CD4-positive, CD25-positive, alpha-beta regulatory T cell (primary cell): Measurements from ENCODE around the gene KLF5. TPM values are rescaled to one million over a fixed set of nuclear protein-coding genes. Genes with fewer than 3 reads are reported as not detected.
"Not testable (repeated sequence)": the region's sequence is repeated elsewhere in the genome, so short reads cannot be mapped to it uniquely, and the experiment has no call there.

Experiments
- ATAC-seq, 2 donors: fragments of 150-1000 bp; cut with Tn5 transposase; one replicate each; pipeline ENCODE4 v1.10.0; 2021; ENCODE audit warnings: low read depth in 2 of 2, moderate number of reproducible peaks in 2 of 2, moderate library complexity in 1 of 2
- DNase-seq, 3 donors: peaks; one replicate each; pipeline versions ENCODE4 v3.0.0 to v3.0.0-alpha.2; 2012 to 2022; ENCODE audit warnings: mixed read lengths in 1 of 3
- H3K27ac ChIP-seq: one replicate; pipeline ENCODE4 v1.7.0; 2013; ENCODE audit warnings: mild to moderate bottlenecking, low read length; ENCODE audit not compliant: insufficient read depth, poor library complexity, severe bottlenecking
- H3K27me3 ChIP-seq: one replicate; pipeline ENCODE4 v1.7.0; 2013; ENCODE audit warnings: low read length; ENCODE audit not compliant: control insufficient read depth, insufficient read depth
- H3K36me3 ChIP-seq: one replicate; pipeline ENCODE4 v1.7.0; 2013; ENCODE audit warnings: mild to moderate bottlenecking, low read length, moderate library complexity; ENCODE audit not compliant: control insufficient read depth, insufficient read depth
- H3K4me1 ChIP-seq: 2 replicates; pipeline ENCODE4 v1.7.0; 2013; ENCODE audit warnings: mild to moderate bottlenecking, low read length; ENCODE audit not compliant: insufficient read depth, control insufficient read depth, poor library complexity, severe bottlenecking
- H3K4me3 ChIP-seq: one replicate; pipeline ENCODE4 v1.7.0; 2013; ENCODE audit warnings: low read depth, mild to moderate bottlenecking, low read length, moderate library complexity
- H3K9me3 ChIP-seq, 2 experiments: 1 replicate in 1 of 2; 2 replicates in 1 of 2; pipeline ENCODE4 v1.7.0; 2013; ENCODE audit warnings: low read length in 2 of 2, mild to moderate bottlenecking in 1 of 2, moderate library complexity in 1 of 2; ENCODE audit not compliant: control insufficient read depth in 2 of 2
- H3K27ac Mint-ChIP-seq, 3 donors: one replicate each; pipeline ENCODE4 v1.8.0; 2020 to 2022; ENCODE audit warnings: mild to moderate bottlenecking in 3 of 3, mixed read lengths in 3 of 3, moderate library complexity in 2 of 3
- H3K27me3 Mint-ChIP-seq: one replicate; pipeline ENCODE4 v1.8.0; 2022; ENCODE audit warnings: mild to moderate bottlenecking, mixed read lengths
- H3K36me3 Mint-ChIP-seq: one replicate; pipeline ENCODE4 v1.8.0; 2020; ENCODE audit warnings: mixed read lengths
- H3K4me1 Mint-ChIP-seq, 4 donors: one replicate each; pipeline ENCODE4 v1.8.0; 2020 to 2022; ENCODE audit warnings: mixed read lengths in 4 of 4, mild to moderate bottlenecking in 1 of 4
- H3K4me3 Mint-ChIP-seq, 4 donors: one replicate each; pipeline ENCODE4 v1.8.0; 2020 to 2022; ENCODE audit warnings: mild to moderate bottlenecking in 4 of 4, mixed read lengths in 4 of 4, moderate library complexity in 3 of 4
- H3K9me3 Mint-ChIP-seq, 7 donors: one replicate each; pipeline ENCODE4 v1.8.0; 2020 to 2022; ENCODE audit warnings: mixed read lengths in 7 of 7, mild to moderate bottlenecking in 3 of 7, moderate library complexity in 2 of 7
- polyA plus RNA-seq, 4 donors: library from polyadenylated mRNA; unstranded; fragments of 300-500 nt; fragmentation: Illumina TruSeq; gene quantifications; one replicate each; pipeline ENCODE4 v1.2.3, GENCODE V29; 2021
- total RNA-seq: library from RNA; stranded (reverse); gene quantifications from one replicate; pipeline ENCODE4 v1.2.3, GENCODE V29; 2022

KLF5 gene
- total and polyA plus RNA-seq, 5 donors from 2014 or later: 0.30 to 3.5 (median 0.52) TPM; not detected in 1

GRCh38 chr13:73036566-73036965 is 22.2 kb upstream of the KLF5 start:
- no peak overlapping the region for H3K4me3 ChIP-seq
- H3K9me3 ChIP-seq: no peaks in the 10 kb centered on the region
- Mint-ChIP-seq H3K4me3 (no peak overlapping the region), H3K36me3 (no peaks in the 10 kb centered on the region), H3K4me1 (no peaks in the 10 kb centered on the region), H3K27me3 (no peaks in the 10 kb centered on the region), H3K9me3 (no peaks in the 10 kb centered on the region), H3K27ac (no peak overlapping the region)
- no peaks in the 10 kb centered on the region for H3K27me3 ChIP-seq
- DNase-seq (no peak), ATAC-seq (no peak)
- H3K4me1 ChIP-seq: no peaks in the 10 kb centered on the region
- H3K27ac ChIP-seq: no peak overlapping the region
- H3K36me3 ChIP-seq: no peaks in the 10 kb centered on the region

- Histone ChIP-seq H3K4me3 (no peak overlapping the region), H3K27me3 (no peaks in the 10 kb centered on the region), H3K9me3 (no peaks in the 10 kb centered on the region), H3K27ac (no peak overlapping the region), H3K36me3 (no peaks in the 10 kb centered on the region), H3K4me1 (no peaks in the 10 kb centered on the region)
- H3K27ac Mint-ChIP-seq: no peak overlapping the region
- no peaks in the 10 kb centered on the region for H3K36me3 Mint-ChIP-seq
- H3K9me3 Mint-ChIP-seq: no peaks in the 10 kb centered on the region
- DNase-seq (no peak), ATAC-seq (no peak)
- H3K27me3 Mint-ChIP-seq: no peaks in the 10 kb centered on the region
- no peaks in the 10 kb centered on the region for H3K4me1 Mint-ChIP-seq
- no peak overlapping the region for H3K4me3 Mint-ChIP-seq
Measured at GRCh38 chr13:73038064-73038463, 20.7 kb upstream of the KLF5 start.

GRCh38 chr13:73039201-73040108 is 19.4 kb upstream of the KLF5 start:
- H3K9me3 Mint-ChIP-seq: no peaks in the 10 kb centered on the region
- no peak overlapping the region for H3K27ac ChIP-seq
- H3K4me3 ChIP-seq: no peak overlapping the region
- no peaks in the 10 kb centered on the region for H3K4me1 ChIP-seq
- H3K9me3 ChIP-seq: no peaks in the 10 kb centered on the region
- H3K27ac Mint-ChIP-seq: no peak overlapping the region
- no peaks in the 10 kb centered on the region for H3K27me3 ChIP-seq
- H3K27me3 Mint-ChIP-seq: peaks cover 5% of the 10 kb centered on the region
- no peaks in the 10 kb centered on the region for H3K36me3 Mint-ChIP-seq
- no peak overlapping the region for H3K4me3 Mint-ChIP-seq
- no peaks in the 10 kb centered on the region for H3K4me1 Mint-ChIP-seq
- H3K36me3 ChIP-seq: no peaks in the 10 kb centered on the region
- DNase-seq (no peak), ATAC-seq (no peak)

GRCh38 chr13:73040484-73040883 is 18.3 kb upstream of the KLF5 start:
- no peaks in the 10 kb centered on the region for H3K27me3 ChIP-seq
- H3K36me3 ChIP-seq: no peaks in the 10 kb centered on the region
- DNase-seq: no peak
- H3K27me3 Mint-ChIP-seq: peaks cover 5% of the 10 kb centered on the region
- H3K4me3 Mint-ChIP-seq: no peak overlapping the region
- H3K36me3 Mint-ChIP-seq: no peaks in the 10 kb centered on the region
- no peak overlapping the region for H3K27ac Mint-ChIP-seq
- no peak overlapping the region for H3K4me3 ChIP-seq
- H3K4me1 Mint-ChIP-seq: no peaks in the 10 kb centered on the region
- no peaks in the 10 kb centered on the region for H3K9me3 Mint-ChIP-seq
- no peaks in the 10 kb centered on the region for H3K4me1 ChIP-seq
- no peak for ATAC-seq
- H3K9me3 ChIP-seq: no peaks in the 10 kb centered on the region
- H3K27ac ChIP-seq: no peak overlapping the region

- H3K36me3 Mint-ChIP-seq: no peaks in the 10 kb centered on the region
- no peak for ATAC-seq
- no peak overlapping the region for H3K27ac Mint-ChIP-seq
- no peak for DNase-seq
- no peaks in the 10 kb centered on the region for H3K9me3 Mint-ChIP-seq
- peaks cover 5% of the 10 kb centered on the region for H3K27me3 Mint-ChIP-seq
- no peaks in the 10 kb centered on the region for H3K27me3 ChIP-seq
- H3K4me3 Mint-ChIP-seq: no peak overlapping the region
- no peaks in the 10 kb centered on the region for H3K4me1 Mint-ChIP-seq
- H3K4me1 ChIP-seq: no peaks in the 10 kb centered on the region
- H3K4me3 ChIP-seq: no peak overlapping the region
- H3K27ac ChIP-seq: no peak overlapping the region
- no peaks in the 10 kb centered on the region for H3K9me3 ChIP-seq
- H3K36me3 ChIP-seq: no peaks in the 10 kb centered on the region
Measured at GRCh38 chr13:73040968-73041596, 17.7 kb upstream of the KLF5 start.

- H3K4me3 Mint-ChIP-seq: no peak overlapping the region
- H3K27ac Mint-ChIP-seq: no peak overlapping the region
- no peak for ATAC-seq
- Histone ChIP-seq H3K27me3 (no peaks in the 10 kb centered on the region), H3K4me1 (no peaks in the 10 kb centered on the region), H3K9me3 (no peaks in the 10 kb centered on the region), H3K4me3 (no peak overlapping the region), H3K27ac (no peak overlapping the region), H3K36me3 (no peaks in the 10 kb centered on the region)
- H3K9me3 Mint-ChIP-seq: no peaks in the 10 kb centered on the region
- DNase-seq: no peak
- peaks cover 11% of the 10 kb centered on the region for H3K27me3 Mint-ChIP-seq
- no peaks in the 10 kb centered on the region for H3K4me1 Mint-ChIP-seq
- no peaks in the 10 kb centered on the region for H3K36me3 Mint-ChIP-seq
Measured at GRCh38 chr13:73045031-73045430, 13.8 kb upstream of the KLF5 start.

- H3K4me1 Mint-ChIP-seq, H3K4me3 ChIP-seq, H3K27ac ChIP-seq, H3K9me3 Mint-ChIP-seq, ATAC-seq, H3K27ac Mint-ChIP-seq, H3K4me3 Mint-ChIP-seq, H3K36me3 ChIP-seq, H3K27me3 ChIP-seq, H3K9me3 ChIP-seq, DNase-seq, H3K36me3 Mint-ChIP-seq, H3K4me1 ChIP-seq: not testable (repeated sequence)
- peaks cover 20% of the 10 kb centered on the region for H3K27me3 Mint-ChIP-seq
Measured at GRCh38 chr13:73048615-73049014, 10.2 kb upstream of the KLF5 start.

- H3K4me1 ChIP-seq: peaks cover 10% of the 10 kb centered on the region
- no peaks in the 10 kb centered on the region for H3K36me3 Mint-ChIP-seq
- no peak overlapping the region for H3K4me3 ChIP-seq
- H3K36me3 ChIP-seq: no peaks in the 10 kb centered on the region
- peaks cover 28% of the 10 kb centered on the region for H3K27me3 ChIP-seq
- ATAC-seq (no peak), DNase-seq (no peak)
- no peak overlapping the region for H3K4me3 Mint-ChIP-seq
- H3K27me3 Mint-ChIP-seq: peaks cover 55% of the 10 kb centered on the region
- H3K9me3 ChIP-seq: no peaks in the 10 kb centered on the region
- H3K27ac ChIP-seq: no peak overlapping the region
- H3K9me3 Mint-ChIP-seq: peaks cover 0 to 2% (median 0%) of the 10 kb centered on the region in 7 donors
- no peak overlapping the region for H3K27ac Mint-ChIP-seq
- peaks cover 5 to 15% (median 9%) of the 10 kb centered on the region in 4 donors for H3K4me1 Mint-ChIP-seq
Measured at GRCh38 chr13:73054712-73055111, 4.1 kb upstream of the KLF5 start.
